Measurements from ENCODE around the gene KCNJ6. TPM values are rescaled to one million over a fixed set of nuclear protein-coding genes. Genes with fewer than 3 reads are reported as not detected.

The KCNJ6 gene
- total and polyA plus RNA-seq, 7 donors, result under 0.01 to 0.01 TPM; not detected in 5

DNA sequence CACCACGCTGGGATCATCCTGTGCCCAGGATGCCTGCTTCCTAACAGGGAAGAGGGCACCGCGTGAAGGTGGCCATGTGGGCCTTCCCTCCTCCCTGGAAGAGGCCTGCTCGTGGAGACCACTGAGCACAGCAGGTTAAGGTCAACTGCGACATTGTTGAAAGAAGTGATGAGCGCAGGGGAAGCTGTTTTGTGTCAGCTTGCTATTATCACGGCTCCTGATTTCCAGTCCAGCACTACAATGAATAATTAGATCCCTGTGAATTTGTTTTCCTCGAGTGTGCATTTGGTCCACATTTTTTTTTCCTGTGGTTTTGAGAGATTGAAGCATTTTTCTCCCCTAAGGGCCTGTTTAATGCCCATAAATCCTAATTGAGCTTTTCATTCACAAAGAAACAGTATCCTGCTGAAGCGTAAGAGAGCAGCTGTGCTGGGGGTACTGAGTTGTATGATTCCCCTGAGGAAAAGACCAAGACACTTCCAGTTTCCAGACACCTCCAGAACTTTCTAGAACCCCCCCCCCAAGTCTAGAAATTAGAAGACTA, 204.9 kb downstream of the KCNJ6 start:
- no peaks in the 10 kb centered on the region for H3K4me1 ChIP-seq
- H3K9me3 ChIP-seq, result peaks cover 1% of the 10 kb centered on the region
- no peaks in the 10 kb centered on the region for H3K36me3 ChIP-seq (ENCODE audit: insufficient read depth in 1 of 2, low read depth in 1 of 2)
- WGBS, 3 donors, result 76 to 81% (median 79%) methylated on average over 9 of the region's 9 CpGs
- TF ChIP-seq, protein P1, sequence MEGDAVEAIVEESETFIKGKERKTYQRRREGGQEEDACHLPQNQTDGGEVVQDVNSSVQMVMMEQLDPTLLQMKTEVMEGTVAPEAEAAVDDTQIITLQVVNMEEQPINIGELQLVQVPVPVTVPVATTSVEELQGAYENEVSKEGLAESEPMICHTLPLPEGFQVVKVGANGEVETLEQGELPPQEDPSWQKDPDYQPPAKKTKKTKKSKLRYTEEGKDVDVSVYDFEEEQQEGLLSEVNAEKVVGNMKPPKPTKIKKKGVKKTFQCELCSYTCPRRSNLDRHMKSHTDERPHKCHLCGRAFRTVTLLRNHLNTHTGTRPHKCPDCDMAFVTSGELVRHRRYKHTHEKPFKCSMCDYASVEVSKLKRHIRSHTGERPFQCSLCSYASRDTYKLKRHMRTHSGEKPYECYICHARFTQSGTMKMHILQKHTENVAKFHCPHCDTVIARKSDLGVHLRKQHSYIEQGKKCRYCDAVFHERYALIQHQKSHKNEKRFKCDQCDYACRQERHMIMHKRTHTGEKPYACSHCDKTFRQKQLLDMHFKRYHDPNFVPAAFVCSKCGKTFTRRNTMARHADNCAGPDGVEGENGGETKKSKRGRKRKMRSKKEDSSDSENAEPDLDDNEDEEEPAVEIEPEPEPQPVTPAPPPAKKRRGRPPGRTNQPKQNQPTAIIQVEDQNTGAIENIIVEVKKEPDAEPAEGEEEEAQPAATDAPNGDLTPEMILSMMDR (IDR thresholded peaks at IDR 0.05), result no peak
- H3K4me3 ChIP-seq, result no peak overlapping the region
- H3K27me3 ChIP-seq (ENCODE audit: insufficient read depth in 3 of 3, low read length in 2 of 3), result no peaks in the 10 kb centered on the region
- no peak overlapping the region for H3K27ac ChIP-seq
- DNase-seq, result no peak
- ATAC-seq, result no peak
- intact Hi-C loops (cut with DNase I), result loop anchor here (5.0 to 10.0 kb wide), 2 partner anchors 413 to 416 kb away; no protein-coding TSS in a partner anchor

DNA sequence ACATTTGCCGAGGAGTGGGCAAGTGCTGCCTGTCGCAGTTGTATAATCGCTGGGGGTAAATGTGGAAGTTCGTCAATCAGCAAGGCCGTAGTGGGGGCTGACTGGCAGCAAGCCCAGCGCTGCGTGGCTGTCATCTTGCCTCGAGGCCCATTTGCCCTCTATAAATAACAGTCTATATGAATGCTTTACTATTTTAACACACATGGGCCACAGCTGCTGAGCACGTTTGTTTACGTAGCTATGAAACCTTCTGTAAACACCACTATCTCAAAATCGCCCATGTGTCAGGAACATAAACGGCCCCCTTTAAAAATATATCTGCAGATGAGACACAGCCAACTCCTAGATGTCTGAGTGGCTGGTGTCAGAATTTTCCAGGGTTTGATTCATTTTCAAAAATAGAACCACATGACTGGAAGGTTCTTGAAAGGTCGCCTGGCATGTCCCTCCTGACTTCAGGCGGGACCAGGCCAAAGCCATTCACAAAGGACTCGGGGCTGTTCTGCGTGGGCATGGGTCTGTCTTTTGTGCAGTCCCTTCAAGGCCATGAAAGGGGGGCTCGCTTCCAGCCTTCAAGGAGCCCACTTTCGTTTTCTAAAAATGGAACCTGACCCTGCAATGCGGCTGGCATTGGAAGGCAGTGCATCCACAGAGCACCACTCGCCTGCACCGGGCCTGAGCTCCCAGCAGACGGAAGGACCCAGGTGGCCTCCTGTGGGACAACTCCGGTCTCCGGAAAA, 205.5 kb downstream of the KCNJ6 start:
- H3K4me1 ChIP-seq, result no peaks in the 10 kb centered on the region
- ATAC-seq (peak; percentile 35 to 85 (median 58)), DNase-seq (no peak)
- TF ChIP-seq, protein P1 (IDR thresholded peaks at IDR 0.05), result no peak
- H3K27me3 ChIP-seq (ENCODE audit: insufficient read depth in 3 of 3, low read length in 2 of 3), result no peaks in the 10 kb centered on the region
- H3K36me3 ChIP-seq (ENCODE audit: insufficient read depth in 1 of 2, low read depth in 1 of 2), result no peaks in the 10 kb centered on the region
- intact Hi-C loops (cut with DNase I), result loop anchor here (5.0 to 10.0 kb wide), 2 partner anchors 414 to 417 kb away; no protein-coding TSS in a partner anchor
- H3K9me3 ChIP-seq, result peaks cover 6% of the 10 kb centered on the region
- no peak overlapping the region for H3K4me3 ChIP-seq
- no peak overlapping the region for H3K27ac ChIP-seq
- 41 to 46% (median 45%) methylated on average over 24 of the region's 24 CpGs for WGBS, 3 donors

DNA sequence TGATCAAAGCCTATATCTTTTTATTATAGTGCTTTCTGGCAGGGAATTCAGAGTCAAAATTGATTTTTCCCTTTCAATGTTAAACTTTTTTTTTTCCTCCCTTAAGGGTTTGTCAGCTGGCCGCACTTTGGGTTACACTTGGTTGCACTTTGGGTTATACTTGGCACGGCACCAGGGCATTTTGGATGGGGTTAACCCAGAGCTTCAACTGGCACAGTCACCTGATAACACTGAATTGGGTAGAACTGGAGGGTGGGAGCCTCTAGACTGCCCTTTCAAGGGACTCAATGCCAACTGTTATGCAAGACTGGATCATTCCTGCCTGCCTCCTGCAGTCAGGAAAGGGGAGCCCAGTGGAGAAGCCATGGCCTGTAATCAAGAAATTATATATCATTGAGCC, 211.5 kb downstream of the KCNJ6 start:
- H3K27ac ChIP-seq, result no peak overlapping the region
- no peak for ATAC-seq
- WGBS, 3 donors, result 68 to 84% (median 77%) methylated on average over 2 of the region's 2 CpGs
- H3K36me3 ChIP-seq (ENCODE audit: insufficient read depth in 1 of 2, low read depth in 1 of 2), result no peaks in the 10 kb centered on the region
- intact Hi-C loops (cut with DNase I), result loop anchor here in 1 of 2 donors (5.0 kb wide), 1 partner anchor 653 kb away; no protein-coding TSS in a partner anchor
- no peaks in the 10 kb centered on the region for H3K4me1 ChIP-seq
- DNase-seq, result no peak
- H3K27me3 ChIP-seq (ENCODE audit: insufficient read depth in 3 of 3, low read length in 2 of 3), result no peaks in the 10 kb centered on the region
- TF ChIP-seq, protein P1 (IDR thresholded peaks at IDR 0.05), result no peak
- peaks cover 6% of the 10 kb centered on the region for H3K9me3 ChIP-seq
- H3K4me3 ChIP-seq, result no peak overlapping the region

DNA sequence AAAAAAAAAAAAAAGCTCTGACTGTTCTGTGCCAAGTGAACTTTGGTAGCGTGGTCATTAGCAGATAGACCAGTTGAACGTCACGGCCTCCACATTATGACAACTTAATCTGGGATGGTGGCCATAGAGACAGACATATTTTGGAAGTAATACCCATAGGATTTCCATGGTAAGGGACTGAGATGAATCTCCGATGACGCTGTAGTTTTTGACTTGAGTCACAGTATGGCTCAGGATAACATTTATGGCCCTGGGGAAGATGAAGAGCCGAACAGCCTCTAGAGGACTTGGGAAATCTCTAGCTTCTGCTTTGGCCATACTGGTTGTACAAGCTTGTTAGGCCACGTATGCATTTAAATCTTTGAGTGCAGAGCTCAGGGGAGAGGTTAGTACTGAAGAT, 214.0 kb downstream of the KCNJ6 start:
- Histone ChIP-seq H3K4me3 (no peak overlapping the region), H3K36me3 (ENCODE audit: insufficient read depth in 1 of 2, low read depth in 1 of 2) (no peaks in the 10 kb centered on the region), H3K27me3 (ENCODE audit: insufficient read depth in 3 of 3, low read length in 2 of 3) (peaks cover 0 to 4% (median 2%) of the 10 kb centered on the region in 3 donors), H3K4me1 (no peaks in the 10 kb centered on the region), H3K27ac (no peak overlapping the region), H3K9me3 (peaks cover 6% of the 10 kb centered on the region)
- intact Hi-C loops (cut with DNase I), result loop anchor here in 1 of 2 donors (5.0 kb wide), 1 partner anchor 655 kb away; no protein-coding TSS in a partner anchor
- WGBS, 3 donors, result 78 to 85% (median 82%) methylated on average over 7 of the region's 7 CpGs
- no peak for DNase-seq
- TF ChIP-seq, protein P1 (IDR thresholded peaks at IDR 0.05), result no peak
- ATAC-seq, result no peak
